K562 (cell line): ENCODE data around the gene ERBB3. TPM values are rescaled to one million over a fixed set of nuclear protein-coding genes. Genes with fewer than 3 reads are reported as not detected.
A peak's percentile ranks its signal among the peaks of the same experiment; 100 is the strongest.

Experiments used
- ARNT ChIP-seq, 2 experiments: fragments of 450-650 bp; IDR thresholded peaks; 2 replicates each; pipeline ENCODE4 v1.6.1; 2016; ENCODE audit warnings: mild to moderate bottlenecking in 1 of 2
- BDP1 ChIP-seq: IDR thresholded peaks from 3 replicates; pipeline ENCODE4 v1.6.1; 2011; ENCODE audit not compliant: insufficient read length, insufficient read depth
- CHD1 ChIP-seq: fragments of 200-600 bp; sonication (generic); IDR thresholded peaks from one replicate; pipeline ENCODE4 v1.6.1; 2012; ENCODE audit warnings: mild to moderate bottlenecking, moderate library complexity, low read length, inconsistent platforms
- CLOCK ChIP-seq: fragments of 250-450 bp; sonication (Bioruptor Pico); IDR thresholded peaks from 2 replicates; pipeline ENCODE4 v1.4.0; 2020; ENCODE audit warnings: mild to moderate bottlenecking, moderate library complexity, borderline replicate concordance
- CREB1 ChIP-seq, 2 experiments: sonication (generic) in 1 of 2; formaldehyde crosslinking in 1 of 2; IDR thresholded peaks; 2 replicates each; pipeline versions ENCODE4 v1.6.1 to v1.8.0; 2012 to 2022; ENCODE audit warnings: inconsistent platforms in 1 of 2, mild to moderate bottlenecking in 1 of 2, missing genetic modification reagents in 1 of 2, moderate library complexity in 1 of 2
- E2F8 ChIP-seq: fragments of 450-650 bp; IDR thresholded peaks from 2 replicates; pipeline ENCODE4 v1.7.1; 2018; ENCODE audit warnings: mild to moderate bottlenecking, low read depth; ENCODE audit not compliant: partially characterized antibody
- FOXK1 ChIP-seq: sonication (generic); formaldehyde crosslinking; IDR thresholded peaks from 2 replicates; pipeline ENCODE4 v1.8.0; 2022; ENCODE audit warnings: missing genetic modification reagents, mild to moderate bottlenecking, borderline replicate concordance
- GABPB2 ChIP-seq: fragments of 250-450 bp; sonication (Bioruptor Pico); conservative IDR thresholded peaks from 2 replicates; pipeline ENCODE4 v1.5.1; 2021; ENCODE audit warnings: mild to moderate bottlenecking
- IFI16 ChIP-seq: fragments of 250-450 bp; sonication (Bioruptor Pico); IDR thresholded peaks from 2 replicates; pipeline ENCODE4 v2.1.2; 2022; ENCODE audit warnings: mild to moderate bottlenecking, inconsistent platforms
- MAFF ChIP-seq: IDR thresholded peaks from 2 replicates; pipeline ENCODE4 v1.6.1; 2012; ENCODE audit warnings: low read length, improper control_type of control experiment
- MYBL2 ChIP-seq, 2 experiments: fragments of 450-650 bp in 1 of 2; sonication (generic) in 1 of 2; formaldehyde crosslinking in 1 of 2; IDR thresholded peaks; 2 replicates each; pipeline versions ENCODE4 v1.6.1 to v1.8.1; 2017 to 2022; ENCODE audit warnings: borderline replicate concordance in 1 of 2, inconsistent platforms in 1 of 2, low read depth in 1 of 2, mild to moderate bottlenecking in 1 of 2, missing genetic modification reagents in 1 of 2, moderate library complexity in 1 of 2
- PML ChIP-seq: IDR thresholded peaks from 2 replicates; pipeline ENCODE4 v1.6.1; 2012; ENCODE audit warnings: low read length, inconsistent platforms
- POU5F1 ChIP-seq: fragments of 150-350 bp; IDR thresholded peaks from 2 replicates; pipeline ENCODE4 v1.6.1; 2014; ENCODE audit warnings: borderline replicate concordance, low read length, low read depth, mild to moderate bottlenecking; ENCODE audit not compliant: partially characterized antibody
- PURB ChIP-seq: sonication (generic); formaldehyde crosslinking; IDR thresholded peaks from 2 replicates; pipeline ENCODE4 v1.9.0; 2021; ENCODE audit warnings: low read depth, mild to moderate bottlenecking, missing genetic modification reagents
- SRF ChIP-seq, 2 experiments: fragments of 250-450, 450-650 bp in 1 of 2; sonication (Bioruptor Pico) in 1 of 2; sonication (generic) in 1 of 2; formaldehyde crosslinking; IDR thresholded peaks; 2 replicates each; pipeline versions ENCODE4 v1.5.0 to v1.5.1; 2020 to 2022; ENCODE audit warnings: mild to moderate bottlenecking in 1 of 2, missing genetic modification reagents in 1 of 2
- TRIM25 ChIP-seq: fragments of 450-650 bp; IDR thresholded peaks from 2 replicates; pipeline ENCODE4 v1.7.0; 2016; ENCODE audit warnings: borderline replicate concordance
- ZNF444 ChIP-seq: fragments of 250-450 bp; sonication (Bioruptor Pico); IDR thresholded peaks from 2 replicates; pipeline ENCODE4 v1.4.0; 2020; ENCODE audit warnings: mild to moderate bottlenecking, moderate library complexity
- ZNF764 ChIP-seq: fragments of 250-450 bp; sonication (Bioruptor Pico); IDR thresholded peaks from 2 replicates; pipeline ENCODE4 v1.4.0; 2020; ENCODE audit warnings: low read depth, mild to moderate bottlenecking, moderate library complexity
- polyA plus RNA-seq, 8 experiments: library from polyadenylated mRNA; depleted of rRNA in 4 of 8; stranded (reverse) in 5 of 8; unstranded in 3 of 8; fragments of >200 nt; fragmentation: Nextera tagmentation in 2 of 8; fragmentation: Illumina TruSeq in 1 of 8; extraction: Ambion mirVana in 2 of 8; extraction: Trizol in 1 of 8; gene quantifications; 2 replicates each; pipeline versions ENCODE4 v1.2.1 to v1.2.3, GENCODE V29; 2011 to 2014; ENCODE audit warnings: inconsistent platforms in 1 of 8, missing spikeins in 1 of 8
- total RNA-seq, 7 experiments: library from RNA; depleted of rRNA in 6 of 7; stranded (reverse); fragments of >200 nt in 6 of 7; fragmentation: Illumina TruSeq in 2 of 7; extraction: Trizol in 2 of 7; gene quantifications; 2 replicates each; pipeline versions ENCODE4 v1.2.1 to v1.2.3, GENCODE V29; 2011 to 2021; ENCODE audit warnings: low replicate concordance in 1 of 7

The ERBB3 gene
- total and polyA plus RNA-seq, 9 of the 15 experiments (the other 6 are each of a cell fraction or from before 2014, with no cell fraction given): 1.5 to 5.4 (median 3.8) TPM

GRCh38 chr12:56117778-56118687 lies 38.1 kb downstream of the ERBB3 start, which contains the start of gene ZC3H10 (continued):
- no peak for TF ChIP-seq TRIM25
- peak; percentile 6; the same call in 1 of the 2 replicates for TF ChIP-seq FOXK1
- peak; percentile 90; the same call in 1 of the 2 replicates for TF ChIP-seq ZNF764 (CRISPR knock-in tag)
- peak; percentile 17; the same call in 1 of the 2 replicates for TF ChIP-seq MAFF
- peak; percentile 84 for TF ChIP-seq CREB1 (IDR thresholded peaks at IDR 0.05)
- peak; percentile 93 for TF ChIP-seq CREB1 (CRISPR knock-in tag; IDR thresholded peaks at IDR 0.05)
- TF ChIP-seq SRF (CRISPR knock-in tag; IDR thresholded peaks at IDR 0.05): peak; percentile 67 to 84; a peak in 3 of 4 replicates
- TF ChIP-seq CLOCK: no peak
- TF ChIP-seq PURB: no peak
- no peak for TF ChIP-seq BDP1
- peak; percentile 87 for TF ChIP-seq PML
- TF ChIP-seq MYBL2 (IDR thresholded peaks at IDR 0.05; ENCODE audit: low read depth): no peak
- TF ChIP-seq MYBL2 (CRISPR knock-in tag; IDR thresholded peaks at IDR 0.05; ENCODE audit: borderline replicate concordance): no peak
- TF ChIP-seq ZNF444: 0 out of 2 replicates have a peak, but pooled peaks have one; percentile 49
- peak; percentile 98 for TF ChIP-seq E2F8
- TF ChIP-seq CHD1: no peak
- TF ChIP-seq ARNT (IDR thresholded peaks at IDR 0.05): peak in 1 of 2 experiments; percentile 79; a peak in 3 of 4 replicates
- no peak for TF ChIP-seq IFI16 (CRISPR knock-in tag)
- TF ChIP-seq POU5F1: peak; percentile 69
- peak; percentile 84; the same call in 1 of the 2 replicates for TF ChIP-seq GABPB2
